Epithelial cell of esophagus (primary cell): ENCODE data around the gene LRIG1.

Source experiments
- DNase-seq: peaks from one replicate; pipeline ENCODE4 v3.0.0; 2010; ENCODE audit warnings: low read depth
- H3K4me3 ChIP-seq: 2 replicates; pipeline ENCODE4 v1.5.1; 2011; ENCODE audit warnings: mild to moderate bottlenecking, low read length, control low read depth
- TF ChIP-seq, protein P1 (sequence below): IDR thresholded peaks from 2 replicates; pipeline ENCODE4 v1.5.1; 2011; ENCODE audit warnings: low read depth, mild to moderate bottlenecking, low read length, control low read depth, inconsistent platforms; ENCODE audit not compliant: insufficient read depth; ENCODE audit errors: missing control alignments

The LRIG1 gene

DNA sequence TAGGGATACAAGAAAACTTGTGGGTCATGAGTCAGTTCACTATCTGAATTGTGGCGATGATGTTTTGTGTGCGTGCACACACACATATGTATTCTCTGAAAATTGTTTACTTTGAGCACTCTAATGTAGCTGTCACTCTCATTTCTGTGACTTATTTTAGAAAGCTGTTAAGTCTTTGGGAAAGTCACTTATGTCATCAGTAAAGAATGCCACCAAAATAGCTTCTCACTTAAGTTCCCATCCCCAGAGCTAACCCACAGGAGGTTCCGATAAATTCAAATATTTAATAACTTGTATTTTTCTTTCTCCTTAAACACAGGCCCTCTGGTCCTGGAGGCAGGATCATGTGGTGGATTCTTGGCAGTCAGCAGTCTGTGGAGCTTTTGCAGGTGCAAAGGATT is 138.3 kb downstream of the LRIG1 start:
- TF ChIP-seq, protein P1, sequence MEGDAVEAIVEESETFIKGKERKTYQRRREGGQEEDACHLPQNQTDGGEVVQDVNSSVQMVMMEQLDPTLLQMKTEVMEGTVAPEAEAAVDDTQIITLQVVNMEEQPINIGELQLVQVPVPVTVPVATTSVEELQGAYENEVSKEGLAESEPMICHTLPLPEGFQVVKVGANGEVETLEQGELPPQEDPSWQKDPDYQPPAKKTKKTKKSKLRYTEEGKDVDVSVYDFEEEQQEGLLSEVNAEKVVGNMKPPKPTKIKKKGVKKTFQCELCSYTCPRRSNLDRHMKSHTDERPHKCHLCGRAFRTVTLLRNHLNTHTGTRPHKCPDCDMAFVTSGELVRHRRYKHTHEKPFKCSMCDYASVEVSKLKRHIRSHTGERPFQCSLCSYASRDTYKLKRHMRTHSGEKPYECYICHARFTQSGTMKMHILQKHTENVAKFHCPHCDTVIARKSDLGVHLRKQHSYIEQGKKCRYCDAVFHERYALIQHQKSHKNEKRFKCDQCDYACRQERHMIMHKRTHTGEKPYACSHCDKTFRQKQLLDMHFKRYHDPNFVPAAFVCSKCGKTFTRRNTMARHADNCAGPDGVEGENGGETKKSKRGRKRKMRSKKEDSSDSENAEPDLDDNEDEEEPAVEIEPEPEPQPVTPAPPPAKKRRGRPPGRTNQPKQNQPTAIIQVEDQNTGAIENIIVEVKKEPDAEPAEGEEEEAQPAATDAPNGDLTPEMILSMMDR: no peak

GRCh38 chr3:66361356-66361755 is 139.5 kb downstream of the LRIG1 start:
- DNase-seq: no peak
- TF ChIP-seq, protein P1: no peak

More for the DNA sequence above, 138.3 kb downstream of the LRIG1 start:
- no peak for DNase-seq
- no peak overlapping the region for H3K4me3 ChIP-seq

DNA sequence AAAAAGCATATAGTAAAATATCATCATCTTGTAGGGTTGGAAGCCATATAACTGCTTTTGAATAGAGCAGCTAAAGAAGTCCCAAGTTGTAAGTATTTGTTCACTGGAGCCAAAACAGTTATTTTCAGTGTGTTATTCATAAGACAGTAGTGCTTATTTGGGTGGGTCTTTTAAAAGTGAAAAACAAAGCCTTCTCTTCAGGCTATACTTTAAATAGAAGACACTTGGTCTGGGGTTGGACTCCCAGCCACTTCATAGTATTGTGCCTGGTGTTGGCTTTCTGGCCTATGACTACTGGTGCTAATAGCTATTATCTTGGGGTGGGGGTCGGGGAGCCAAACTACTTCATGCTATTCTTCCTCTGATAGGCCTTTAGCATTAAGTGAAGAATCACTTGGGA is 144.8 kb downstream of the LRIG1 start:
- no peak overlapping the region for H3K4me3 ChIP-seq
- no peak for DNase-seq
- TF ChIP-seq, protein P1: no peak

More at GRCh38 chr3:66361356-66361755, 139.5 kb downstream of the LRIG1 start:
- no peak overlapping the region for H3K4me3 ChIP-seq

GRCh38 chr3:66355394-66355793 is 145.4 kb downstream of the LRIG1 start:
- no peak for DNase-seq
- TF ChIP-seq, protein P1: no peak
- H3K4me3 ChIP-seq: no peak overlapping the region

- TF ChIP-seq, protein P1: no peak
- no peak overlapping the region for H3K4me3 ChIP-seq
- no peak for DNase-seq
Measured at GRCh38 chr3:66354001-66354400, 146.8 kb downstream of the LRIG1 start.

- TF ChIP-seq, protein P1: no peak
- no peak overlapping the region for H3K4me3 ChIP-seq
- no peak for DNase-seq
Measured at GRCh38 chr3:66353530-66353929, 147.3 kb downstream of the LRIG1 start.

GRCh38 chr3:66353039-66353438 is 147.8 kb downstream of the LRIG1 start:
- DNase-seq: no peak
- TF ChIP-seq, protein P1: no peak
- no peak overlapping the region for H3K4me3 ChIP-seq
